Stimulated activated CD4-positive, alpha-beta T cell treated with anti-CD3 and anti-CD28 coated beads, Interleukin-2, amount 100 ng/mL, for 48 hours (primary cell): ENCODE measurements around the gene MYO5B.
"Not testable (repeated sequence)": the region's sequence is repeated elsewhere in the genome, so short reads cannot be mapped to it uniquely, and the experiment has no call there.

Experiments used
- DNase-seq, 2 donors: peaks; one replicate each; pipeline ENCODE4 v3.0.0-alpha.2; 2020

Gene MYO5B

DNA sequence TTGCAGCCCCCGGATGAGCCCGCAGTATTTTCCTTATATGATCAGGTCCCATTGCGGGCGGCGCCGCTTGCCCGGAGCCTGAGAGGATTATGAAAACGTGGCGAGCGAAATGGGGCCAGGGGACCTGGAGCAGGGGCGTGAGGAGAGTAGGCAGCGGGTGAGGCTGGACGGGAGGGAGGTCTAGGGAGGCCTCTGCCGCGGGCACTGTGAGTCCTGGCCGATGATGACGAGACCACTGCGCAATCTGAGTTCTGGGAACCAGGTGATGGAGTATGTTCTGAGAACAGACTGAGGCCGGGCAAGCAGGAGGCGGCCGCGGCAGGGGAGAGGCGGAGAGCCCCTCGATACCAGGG lies 380.8 kb downstream of the MYO5B start:
- DNase-seq: peak; percentile 42 to 48

DNA sequence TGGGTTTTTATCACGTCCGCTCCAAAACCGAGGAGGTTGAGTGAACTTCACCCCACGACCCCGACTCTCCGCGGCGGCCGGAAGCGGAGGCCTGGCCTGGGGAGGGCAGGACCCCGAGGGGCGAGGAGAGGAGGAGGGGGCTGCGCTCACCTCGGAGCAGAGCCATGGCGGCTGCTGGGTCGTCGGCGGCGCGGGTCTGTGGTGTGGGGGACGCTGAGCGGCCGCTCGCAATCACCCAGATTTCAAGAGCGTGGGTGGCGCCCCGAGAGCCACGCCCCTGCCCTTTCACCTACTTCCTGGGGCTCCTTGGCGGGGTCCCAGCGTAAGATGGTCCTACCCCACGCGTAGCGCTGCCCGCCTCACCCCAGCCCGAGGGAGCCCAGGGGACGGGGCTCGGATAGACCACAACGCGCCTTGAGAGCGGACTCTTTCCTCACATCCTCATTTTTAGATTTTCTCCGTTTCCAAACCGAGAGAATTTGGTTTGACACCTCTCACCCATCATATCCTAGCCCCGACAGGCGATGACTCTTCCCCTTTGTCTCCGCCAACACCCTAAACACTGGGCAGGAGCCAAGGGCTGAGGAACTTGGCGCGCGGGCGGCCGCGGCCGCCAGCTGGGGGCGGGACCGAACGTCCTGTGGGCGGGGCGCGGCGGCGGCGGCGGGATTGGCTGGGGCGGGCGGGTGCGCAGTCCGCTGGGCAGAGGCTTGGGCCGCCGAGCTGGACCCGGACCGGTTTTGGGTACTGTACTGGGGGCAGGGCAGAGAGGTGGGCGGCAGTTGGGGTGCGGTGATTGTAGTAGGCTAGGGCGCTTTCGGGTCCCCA lies 381.4 kb downstream of the MYO5B start, which contains the start of gene ACAA2:
ACAA2 (minus strand) TSS at position 215 of the 828 bp plus-strand sequence; CDS start at position 166, 49 bp downstream.
- peak; percentile 79 to 83 for DNase-seq

DNA sequence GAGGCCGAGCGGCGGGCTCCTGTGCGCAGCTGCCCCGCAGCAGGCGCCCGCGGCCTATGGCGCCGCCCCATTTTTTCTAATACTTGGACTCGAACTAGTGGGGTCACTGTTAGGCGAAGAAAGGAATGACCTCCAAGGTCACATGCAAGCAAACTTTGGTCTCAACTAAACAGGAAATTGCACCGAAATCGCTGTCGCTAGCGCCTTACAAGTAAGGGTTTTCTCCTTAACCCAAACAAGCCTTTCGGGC lies 382.0 kb downstream of the MYO5B start:
- no peak for DNase-seq

DNA sequence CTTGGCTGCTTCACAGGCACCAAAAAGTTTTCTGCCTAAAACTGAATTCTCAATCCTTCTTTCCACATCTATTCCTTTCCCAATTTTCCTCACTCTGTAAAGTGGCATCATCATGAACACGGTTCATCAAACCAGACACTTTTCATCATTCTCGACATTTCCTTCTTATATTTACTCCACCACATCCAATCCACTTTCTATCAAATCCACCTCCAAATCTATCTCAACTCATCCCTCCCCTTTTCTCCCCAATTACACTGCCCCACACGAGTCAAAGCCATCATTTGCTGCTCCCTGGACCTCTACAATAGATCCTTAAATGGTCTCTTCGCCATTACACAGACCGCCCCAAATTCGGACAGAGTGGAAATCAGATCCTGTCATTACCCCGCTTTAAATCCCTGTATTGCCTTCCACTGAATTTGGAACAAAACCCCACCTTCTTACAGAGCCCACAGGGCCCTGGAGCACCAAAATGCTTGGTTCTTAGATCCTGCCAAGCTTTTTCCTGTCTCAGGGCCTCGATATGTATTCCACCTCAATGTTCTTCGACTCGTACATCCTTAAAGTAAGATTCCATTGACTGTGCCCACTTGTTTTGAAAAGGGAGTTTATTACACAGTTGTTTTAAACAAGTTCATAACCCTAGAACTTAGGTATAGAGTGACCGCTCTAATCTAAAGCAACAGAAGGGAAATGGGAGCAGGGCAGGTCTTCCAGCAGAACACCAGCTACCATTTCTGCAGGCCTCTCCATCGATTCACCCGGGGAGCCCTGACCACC lies 382.5 kb downstream of the MYO5B start:
- no peak for DNase-seq

DNA sequence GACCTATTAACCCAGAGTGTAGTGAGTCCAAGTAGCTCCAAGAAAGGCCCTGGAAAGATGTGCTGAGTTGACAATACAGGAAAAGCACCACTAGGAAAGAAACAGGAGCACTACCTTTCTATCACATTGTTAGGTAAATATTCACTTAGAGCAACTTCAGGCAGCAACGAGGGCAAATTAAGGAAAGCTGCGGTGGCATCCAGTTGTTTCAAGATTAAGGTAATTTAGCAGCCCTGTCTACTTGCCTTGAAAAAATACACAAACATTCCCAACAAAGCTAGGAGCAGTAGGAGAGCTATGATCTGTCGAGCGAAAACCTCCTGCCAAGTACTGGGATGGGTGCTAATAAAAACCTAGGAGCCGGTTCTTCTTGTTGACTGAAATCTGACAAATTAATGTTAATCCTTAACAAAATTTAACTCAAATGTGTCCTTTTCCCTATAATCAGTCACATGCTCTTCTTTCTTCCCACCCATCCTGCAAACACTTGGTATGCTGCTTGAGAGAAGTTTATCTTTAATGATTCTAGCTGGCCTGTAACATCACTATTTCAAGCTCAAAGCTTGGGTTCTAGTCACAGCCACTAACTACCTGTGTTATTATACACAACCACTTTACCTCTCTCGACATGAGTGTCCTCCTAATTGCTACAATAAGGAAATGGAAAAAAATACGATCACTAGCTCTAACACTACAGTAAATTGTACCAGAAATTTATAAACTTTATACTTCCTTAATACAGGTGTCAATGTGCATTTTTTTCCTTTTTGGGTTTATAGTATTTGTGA lies 383.6 kb downstream of the MYO5B start:
- no peak for DNase-seq

DNA sequence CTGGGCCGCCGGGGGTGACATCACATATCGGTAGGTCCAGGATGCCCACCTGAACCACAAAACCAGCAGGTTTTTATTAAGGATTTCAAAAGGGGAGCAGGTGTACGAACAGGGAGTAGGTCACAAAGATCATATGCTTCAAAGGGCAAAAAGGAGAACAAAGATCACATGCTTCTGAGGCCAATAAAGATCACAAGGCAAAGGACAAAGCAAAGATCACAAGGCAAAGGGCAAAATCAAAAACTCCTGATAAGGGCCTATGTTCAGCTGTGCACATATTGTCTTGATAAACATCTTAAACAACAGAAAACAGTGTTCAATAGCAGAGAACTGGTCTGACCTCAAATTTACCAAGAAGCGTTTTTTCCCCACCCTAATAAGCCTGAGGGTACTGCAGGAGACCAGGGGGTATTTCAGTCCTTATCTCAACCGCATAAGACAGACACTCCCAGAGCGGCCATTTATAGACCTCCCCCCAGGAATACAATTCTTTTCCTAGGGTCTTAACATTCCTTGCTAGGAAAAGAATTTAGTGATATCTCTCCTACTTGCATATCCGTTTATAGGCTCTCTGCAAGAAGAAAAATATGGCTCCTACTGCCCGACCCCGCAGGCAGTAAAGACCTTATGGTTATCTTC lies 386.3 kb downstream of the MYO5B start:
- DNase-seq: not testable (repeated sequence)

DNA sequence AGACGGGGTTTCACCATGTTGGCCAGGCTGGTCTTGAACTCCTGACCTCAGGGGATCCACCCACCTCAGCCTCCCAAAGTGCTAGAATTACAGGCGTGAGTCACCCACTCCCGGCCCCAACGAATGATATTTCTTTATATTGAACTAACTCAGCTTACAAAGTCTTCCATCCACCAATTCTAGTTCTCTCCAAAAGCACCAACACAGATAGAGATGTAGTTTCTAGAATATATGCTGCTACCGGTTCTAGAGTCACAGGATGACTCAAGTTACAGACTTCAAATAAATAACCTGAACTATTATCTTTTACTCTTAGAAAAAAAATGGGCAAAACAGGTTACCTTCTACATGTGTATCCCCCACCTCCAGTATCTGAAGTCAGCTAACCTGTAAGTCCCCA lies 390.9 kb downstream of the MYO5B start:
- no peak for DNase-seq

DNA sequence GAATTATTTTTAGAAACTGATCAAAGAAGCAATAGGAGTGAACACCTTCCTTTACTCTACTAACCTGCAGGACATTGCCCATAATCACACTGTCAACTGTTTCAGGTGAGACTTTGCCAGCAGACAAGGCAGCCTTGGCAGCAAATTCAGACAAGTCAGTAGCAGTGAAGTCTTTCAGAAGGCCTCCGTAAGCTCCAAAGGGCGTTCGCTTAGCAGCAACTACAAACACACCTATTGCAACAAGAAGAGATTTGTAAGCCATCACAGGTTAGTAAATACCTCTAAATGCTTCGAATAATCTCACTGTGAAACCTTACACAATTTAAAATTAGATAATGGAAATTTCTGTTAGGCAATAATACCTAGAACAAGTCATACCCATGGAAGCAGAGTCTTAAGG lies 392.3 kb downstream of the MYO5B start:
- no peak for DNase-seq

DNA sequence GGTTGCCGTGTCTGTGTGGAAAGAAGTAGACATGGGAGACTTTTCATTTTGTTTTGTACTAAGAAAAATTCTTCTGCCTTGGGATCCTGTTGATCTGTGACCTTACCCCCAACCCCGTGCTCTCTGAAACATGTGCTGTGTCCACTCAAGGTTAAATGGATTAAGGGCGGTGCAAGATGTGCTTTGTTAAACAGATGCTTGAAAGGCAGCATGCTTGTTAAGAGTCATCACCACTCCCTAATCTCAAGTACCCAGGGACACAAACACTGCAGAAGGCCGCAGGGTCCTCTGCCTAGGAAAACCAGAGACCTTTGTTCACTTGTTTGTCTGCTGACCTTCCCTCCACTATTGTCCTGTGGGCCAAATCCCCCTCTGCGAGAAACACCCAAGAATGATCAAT lies 394.5 kb downstream of the MYO5B start:
- not testable (repeated sequence) for DNase-seq

DNA sequence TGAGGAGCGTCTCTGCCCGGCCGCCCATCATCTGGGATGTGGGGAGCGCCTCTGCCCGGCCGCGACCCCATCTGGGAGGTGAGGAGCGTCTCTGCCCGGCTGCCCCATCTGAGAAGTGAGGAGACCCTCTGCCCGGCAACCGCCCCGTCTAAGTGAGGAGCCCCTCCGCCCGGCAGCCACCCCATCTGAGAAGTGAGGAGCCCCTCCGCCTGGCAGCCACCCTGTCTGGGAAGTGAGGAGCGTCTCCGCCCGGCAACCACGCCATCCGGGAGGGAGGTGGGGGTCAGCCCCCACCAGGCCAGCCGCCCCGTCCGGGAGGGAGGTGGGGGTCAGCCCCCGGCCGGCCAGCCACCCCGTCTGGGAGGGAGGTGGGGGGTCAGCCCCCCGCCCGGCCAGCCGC lies 395.1 kb downstream of the MYO5B start:
- DNase-seq: not testable (repeated sequence)

DNA sequence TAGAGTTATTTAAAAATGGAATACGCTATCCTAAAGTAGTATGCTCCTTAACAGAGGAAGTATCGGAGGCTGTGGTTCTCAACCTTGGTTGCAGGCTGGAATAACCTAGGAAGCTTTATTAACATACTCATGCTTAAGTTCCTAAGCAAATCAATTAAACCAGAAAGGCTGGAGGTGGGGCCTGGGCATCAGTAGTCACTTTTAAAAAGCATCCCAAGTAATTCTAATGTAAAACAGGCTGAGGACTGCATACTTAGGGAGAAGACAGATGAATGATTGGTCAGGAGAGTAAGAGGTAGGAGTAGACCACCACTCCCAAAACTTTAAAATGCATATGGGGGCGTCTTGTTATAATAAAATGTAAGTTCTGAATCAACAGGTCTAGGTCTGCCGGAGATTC lies 396.9 kb downstream of the MYO5B start:
- DNase-seq: no peak

DNA sequence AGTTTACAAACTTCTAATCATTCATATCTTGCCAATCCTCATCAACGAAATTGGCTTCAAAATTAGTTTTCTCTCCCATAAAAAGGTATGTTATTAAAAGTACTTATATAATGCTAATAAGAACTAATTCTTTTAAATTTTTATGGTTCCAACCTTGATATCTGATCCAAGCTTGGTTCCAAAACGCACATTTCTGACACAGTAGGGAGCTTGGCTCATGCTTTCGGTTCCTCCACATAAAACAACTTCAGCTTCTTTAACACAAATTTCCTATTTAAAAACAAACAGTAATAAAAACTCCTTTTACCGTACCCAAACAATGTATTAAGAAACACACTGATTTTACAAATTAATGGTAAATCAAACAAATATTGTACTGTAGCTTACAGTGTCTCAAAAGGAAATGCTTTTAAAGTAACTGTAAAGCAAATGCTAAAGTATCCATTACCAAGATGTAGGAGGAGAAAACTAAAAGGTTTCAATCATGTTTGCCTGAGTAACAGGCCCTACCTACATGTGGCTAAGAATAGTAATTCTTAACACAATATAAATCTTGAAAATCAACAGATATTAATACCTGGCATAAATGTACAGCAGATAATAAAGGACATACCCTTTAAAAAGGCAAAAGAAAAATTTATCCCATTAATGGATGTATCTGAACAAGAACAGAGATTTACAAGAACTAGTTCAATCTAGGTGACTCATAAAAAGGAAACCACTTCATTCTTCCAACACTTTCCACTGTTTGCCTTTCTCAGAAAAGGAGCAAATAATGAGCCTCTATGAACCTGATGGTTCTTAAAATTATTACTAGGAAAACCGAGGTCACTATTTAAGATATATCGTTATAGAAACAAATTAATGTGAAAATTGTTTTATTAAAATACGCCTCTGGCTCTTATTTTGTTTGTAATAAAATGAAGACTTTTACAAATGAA lies 399.1 kb downstream of the MYO5B start:
- DNase-seq: no peak

DNA sequence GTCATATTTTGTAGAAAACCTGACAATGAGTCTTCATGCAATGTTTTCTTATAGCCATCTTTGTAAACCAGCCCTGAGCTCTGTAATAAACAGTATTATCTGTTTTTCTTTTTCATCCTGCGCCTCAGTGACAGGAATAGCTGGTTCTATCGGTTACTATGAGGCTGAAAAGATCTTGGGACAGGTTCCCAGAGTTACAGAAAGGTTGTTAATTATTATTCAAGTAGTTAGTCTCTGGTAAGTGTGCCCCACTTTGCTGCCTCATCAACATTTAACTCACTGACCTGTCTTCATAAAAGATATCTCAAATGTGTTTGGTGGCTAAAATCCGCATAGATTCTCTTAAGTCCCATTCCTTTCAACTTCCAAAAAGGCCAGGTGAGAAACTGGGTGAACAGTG lies 400.2 kb downstream of the MYO5B start:
- DNase-seq: no peak

DNA sequence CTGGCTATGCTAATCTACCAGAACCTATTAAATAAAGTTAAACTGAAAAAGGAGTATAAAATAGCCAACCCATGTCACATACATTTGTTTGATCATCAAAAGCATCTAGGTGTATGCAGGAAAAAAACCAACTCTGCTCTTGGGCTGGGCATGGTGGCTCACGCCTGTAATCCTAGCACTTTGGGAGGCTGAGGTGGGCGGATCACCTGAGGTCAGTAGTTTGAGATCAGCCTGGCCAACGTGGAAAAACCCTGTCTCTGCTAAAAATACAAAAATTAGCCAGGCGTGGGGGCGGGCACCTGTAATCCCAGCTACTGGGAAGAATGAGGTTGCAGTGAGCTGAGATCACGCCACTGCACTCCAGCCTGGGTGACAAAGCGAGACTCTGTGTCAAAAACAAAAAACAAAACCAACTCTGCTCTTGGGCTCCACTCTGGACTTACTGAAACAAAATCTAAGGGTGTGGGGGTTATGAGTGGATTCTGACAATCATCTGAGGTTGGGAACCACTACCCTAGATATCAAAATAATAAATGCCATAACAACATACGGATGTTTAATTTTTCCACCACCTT lies 405.3 kb downstream of the MYO5B start:
- DNase-seq: not testable (repeated sequence)

DNA sequence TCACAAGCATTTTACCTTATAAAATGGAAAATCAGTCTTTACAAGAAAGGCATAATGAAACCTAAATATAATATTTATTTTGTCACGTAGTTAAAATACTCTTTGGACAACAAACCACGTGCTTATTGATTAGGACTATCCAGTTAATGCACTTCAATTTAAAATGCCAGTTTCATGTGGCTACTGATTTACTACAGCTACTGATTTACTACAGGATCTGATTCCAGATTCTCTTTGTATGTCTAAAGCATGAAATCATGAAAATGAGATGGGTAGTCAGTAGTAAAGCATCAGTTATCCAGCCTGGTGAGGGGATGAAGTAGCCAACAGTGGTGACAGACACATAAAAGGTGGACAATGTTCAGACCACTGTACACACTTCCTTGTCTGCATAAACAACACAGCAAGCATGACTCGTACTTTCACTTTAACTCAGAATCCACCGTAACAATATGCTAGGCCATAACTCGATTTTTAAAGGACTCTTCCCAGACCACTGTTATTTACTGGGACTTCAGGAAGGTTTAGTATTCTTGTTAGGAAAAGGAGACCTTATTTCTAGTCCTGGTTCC lies 406.5 kb downstream of the MYO5B start:
- no peak for DNase-seq

DNA sequence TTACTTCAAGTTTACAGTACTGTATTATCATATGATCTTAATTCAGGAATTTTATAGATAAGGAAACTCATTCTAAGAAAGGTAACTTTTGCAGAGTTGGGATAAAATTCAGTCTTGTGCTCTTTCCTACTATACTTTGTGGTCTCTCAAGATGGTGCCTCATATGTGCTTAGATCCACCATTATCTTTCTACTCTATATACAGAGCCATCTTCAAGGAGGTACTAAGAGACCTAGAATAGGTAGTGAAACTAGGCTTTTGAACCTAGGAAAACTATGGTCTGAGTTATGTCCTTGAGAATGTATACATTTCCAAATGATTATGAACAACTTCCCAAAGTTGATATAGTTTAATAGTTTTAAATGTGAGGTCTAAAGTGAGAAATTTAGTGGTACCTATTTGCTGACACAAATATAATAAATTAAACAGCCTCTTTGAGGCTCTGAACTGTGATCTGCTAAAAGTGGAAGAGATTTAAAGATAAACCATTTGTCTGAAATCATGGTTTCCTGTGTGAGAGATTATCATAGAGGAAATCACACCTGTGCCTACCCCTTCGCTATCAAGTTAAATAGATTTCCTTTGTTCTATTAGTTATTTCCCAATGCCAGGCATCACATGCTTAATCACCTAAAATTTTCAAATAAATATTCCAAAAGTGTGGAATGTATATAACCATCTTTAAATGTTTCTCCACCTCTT lies 408.8 kb downstream of the MYO5B start:
- no peak for DNase-seq

DNA sequence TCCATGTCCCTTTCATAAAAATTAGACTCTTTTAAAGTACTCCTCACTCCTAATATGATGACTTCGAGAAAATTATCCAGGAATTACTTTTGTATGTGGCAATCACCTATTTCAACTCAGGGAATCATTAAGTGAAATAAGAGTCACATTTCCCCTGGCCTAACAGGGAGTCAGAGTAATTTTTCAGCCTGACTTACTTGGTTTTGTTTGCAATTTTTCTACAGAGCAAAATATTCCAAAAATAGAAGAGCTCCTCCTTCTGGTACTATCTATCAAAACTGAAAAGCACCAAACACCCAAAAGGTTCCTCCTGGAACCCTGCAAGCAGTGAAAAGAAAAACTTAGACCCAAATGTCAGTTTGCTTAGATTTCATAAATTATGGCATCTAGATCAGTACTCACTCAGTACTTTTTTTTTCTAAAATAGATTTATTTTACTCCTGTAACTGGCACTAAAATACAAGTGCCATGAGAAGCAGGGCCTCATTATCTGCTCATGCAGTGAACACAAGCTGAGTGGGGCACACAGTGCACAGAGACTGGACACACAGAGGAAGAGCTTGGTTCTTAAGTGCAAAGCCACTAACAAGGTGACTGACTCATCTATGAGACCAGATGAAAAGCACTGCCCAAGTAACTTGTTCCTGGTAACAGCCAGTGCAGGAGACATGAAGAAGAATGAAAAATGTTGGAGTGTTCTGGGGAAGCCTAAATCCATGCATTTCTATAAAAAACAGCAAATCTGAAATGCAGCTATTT lies 410.3 kb downstream of the MYO5B start:
- DNase-seq: no peak

DNA sequence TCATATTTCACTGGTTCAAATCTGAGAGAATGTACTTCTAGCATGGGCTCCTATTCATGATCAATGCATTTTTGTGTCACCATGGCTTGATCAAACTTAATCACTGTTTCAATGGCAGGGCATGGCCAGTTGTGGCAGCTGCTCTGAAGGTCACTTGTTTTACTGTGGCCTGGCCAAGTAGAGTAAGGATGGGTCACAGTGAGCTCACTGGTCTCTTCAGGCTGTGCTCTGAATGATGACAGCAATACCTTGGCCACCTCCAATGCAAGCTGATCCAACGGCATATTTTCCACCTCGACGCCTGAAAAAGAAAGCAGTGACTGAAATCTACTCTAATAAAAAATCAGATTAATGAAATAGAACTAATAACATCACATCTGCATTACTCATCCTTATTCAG lies 411.3 kb downstream of the MYO5B start:
- not testable (repeated sequence) for DNase-seq

DNA sequence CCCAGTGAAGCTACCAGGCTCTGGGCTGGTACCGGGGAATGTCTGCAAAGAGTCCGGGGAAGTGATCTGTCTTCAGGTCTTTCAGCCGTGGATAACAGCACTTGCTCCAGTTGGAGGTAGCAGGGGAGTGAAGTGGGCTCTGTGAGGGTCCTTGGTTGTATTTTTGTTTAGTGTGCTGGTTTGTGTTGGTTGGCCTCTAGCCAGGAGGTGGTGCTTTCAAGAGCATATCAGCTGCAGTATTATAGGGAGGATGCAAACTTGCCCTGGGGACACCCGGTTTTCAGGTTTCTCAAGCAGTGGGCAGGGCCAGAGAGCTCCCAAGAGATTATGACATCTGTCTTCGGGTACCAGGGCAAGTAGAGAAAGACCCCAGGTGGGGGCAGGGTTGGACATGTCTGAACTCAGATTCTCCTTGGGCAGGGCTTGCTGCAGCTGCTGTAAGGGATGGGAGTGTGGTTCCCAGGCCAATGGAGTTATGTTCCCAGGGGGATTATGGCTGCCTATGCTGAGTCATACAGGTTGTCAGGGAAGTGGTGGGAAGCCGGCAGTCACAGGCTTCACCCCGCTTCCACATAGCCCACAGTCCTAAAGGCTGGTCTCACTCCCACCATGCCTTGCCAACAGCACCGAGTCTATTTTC lies 416.0 kb downstream of the MYO5B start:
- no peak for DNase-seq
